NCI-H69 (cell line): ENCODE results near the gene WNT7B.
A peak's percentile ranks its signal among the peaks of the same experiment; 100 is the strongest.

Source experiments
- DNase-seq: peaks from one replicate; lab custom pipeline; 2025; lab: John Stamatoyannopoulos, UW

Gene WNT7B

DNA sequence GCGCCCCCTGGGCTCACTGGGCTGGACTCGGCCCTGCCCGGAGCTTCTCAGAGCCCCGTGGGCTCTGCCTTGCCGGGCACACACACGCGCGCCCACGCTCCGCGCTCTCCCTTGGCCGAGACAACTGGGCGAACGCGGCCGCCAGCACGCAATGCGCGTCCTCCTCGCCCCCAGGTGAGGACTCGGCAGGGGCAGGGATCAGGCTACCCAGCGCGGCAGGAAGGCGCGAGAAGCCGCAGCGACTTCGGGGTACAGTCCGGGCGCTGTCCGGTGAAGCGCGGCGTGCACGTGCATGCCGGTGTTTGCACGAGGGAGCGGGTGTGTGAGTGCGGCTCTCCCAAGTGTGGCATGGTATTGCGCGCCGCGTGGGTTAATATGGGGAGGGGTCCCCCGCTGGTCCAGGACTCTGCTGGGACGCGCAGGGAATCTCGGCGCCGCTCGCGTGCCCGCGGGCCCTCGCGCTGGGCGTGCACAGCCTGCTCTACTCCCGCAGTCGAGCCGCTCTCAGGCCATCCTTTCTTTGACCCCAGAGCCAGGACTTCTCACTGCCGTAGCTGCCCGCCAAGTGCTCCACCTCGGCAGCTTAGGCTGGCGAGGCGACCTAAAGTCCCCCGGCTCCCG is 5.4 kb downstream of the WNT7B start:
- DNase-seq, result no peak

DNA sequence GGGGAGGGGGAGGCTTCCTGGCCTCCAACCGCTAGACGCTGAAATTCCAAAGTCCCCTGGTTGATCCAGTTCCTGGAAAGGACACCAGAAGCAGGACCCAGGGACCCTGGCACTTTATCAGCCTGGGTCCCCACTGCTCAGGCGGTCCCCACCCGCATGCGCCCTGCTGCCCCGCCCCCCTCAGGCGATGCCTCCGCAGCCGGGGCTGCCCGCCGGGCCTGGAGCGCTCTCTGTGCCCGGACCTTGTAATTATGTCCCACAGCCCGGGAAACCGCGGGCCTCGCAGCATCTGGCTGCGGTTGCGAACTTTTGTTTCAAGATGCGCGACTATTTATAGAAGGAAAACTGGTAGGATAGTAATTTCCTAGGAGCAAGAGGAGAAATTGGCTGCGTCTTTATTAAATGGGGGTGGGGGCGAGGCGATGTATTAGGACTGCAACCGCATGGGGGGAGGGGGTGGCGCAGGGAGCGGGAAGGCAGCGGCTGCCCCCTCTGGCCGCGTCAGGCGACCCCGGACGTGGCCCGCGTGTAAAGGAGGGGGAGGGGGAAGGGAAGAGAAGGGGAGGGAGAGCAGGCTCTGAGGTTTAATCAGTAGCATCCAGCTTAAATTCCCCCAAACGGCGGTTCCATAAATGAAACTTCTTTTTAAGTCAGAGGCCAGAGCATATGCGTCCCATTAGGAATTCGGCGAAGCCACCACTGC is 6.1 kb downstream of the WNT7B start:
- DNase-seq, result peak; percentile 72

DNA sequence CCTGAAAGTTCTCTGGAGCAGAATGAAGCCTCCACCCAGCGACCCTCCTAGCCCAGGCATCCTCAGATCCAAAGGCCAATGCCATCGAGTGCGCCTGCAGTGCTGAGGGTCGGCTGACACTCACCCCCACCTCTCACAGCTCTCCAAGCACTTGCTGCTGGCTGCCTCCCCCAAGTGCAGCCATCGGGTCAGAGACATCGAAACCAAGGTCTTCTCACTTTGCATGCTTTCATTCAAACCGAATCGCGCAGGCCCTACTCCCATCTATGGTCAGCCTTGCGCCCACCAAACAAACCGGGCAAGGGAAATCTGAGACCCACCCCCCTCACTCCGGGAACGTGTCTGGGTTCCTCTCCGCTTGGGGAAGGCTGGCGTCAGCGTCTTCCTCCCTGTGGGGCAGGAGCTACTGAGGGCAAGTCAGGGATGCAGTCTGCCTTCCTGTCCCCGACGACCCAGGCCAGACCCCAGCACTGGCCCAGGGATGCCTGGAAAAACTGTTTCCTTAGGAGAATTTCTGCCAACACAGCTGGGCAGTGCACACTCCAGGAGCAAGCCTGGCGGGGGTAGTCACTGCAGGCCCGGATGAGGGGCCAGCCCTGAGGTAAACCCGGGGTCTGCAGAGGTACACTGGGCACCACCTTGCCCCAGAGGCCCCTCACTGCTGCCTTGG is 7.0 kb downstream of the WNT7B start:
- DNase-seq, result no peak

- no peak for DNase-seq
Observed at GRCh38 chr22:45969414-45969799, 7.6 kb downstream of the WNT7B start.

GRCh38 chr22:45968751-45969413 is 8.1 kb downstream of the WNT7B start:
- DNase-seq, result no peak

- no peak for DNase-seq
Observed at GRCh38 chr22:45968003-45968650, 8.8 kb downstream of the WNT7B start.

DNA sequence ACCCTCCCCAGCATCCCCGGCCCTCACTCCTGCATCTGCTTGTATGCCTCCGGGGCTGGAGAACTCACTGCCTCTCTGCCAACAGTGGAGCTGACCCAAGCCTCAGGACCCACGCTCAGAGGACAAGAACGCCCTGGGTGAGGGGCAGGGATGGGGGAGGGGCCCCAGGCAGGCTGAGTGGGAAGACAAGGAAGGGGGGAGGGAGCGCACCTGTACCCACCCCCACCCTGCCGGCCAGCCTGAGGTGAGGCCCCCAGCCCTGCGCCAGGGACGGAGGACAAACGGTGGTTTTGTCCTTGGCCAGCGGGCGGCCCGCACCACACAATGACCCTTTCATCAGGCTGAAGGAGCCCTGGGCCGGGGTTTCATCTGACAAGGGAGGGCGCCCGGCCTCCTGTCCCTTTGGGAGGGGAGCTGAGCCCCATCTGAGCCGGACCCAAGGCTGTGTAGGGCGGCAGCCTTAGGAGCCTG is 10.0 kb downstream of the WNT7B start:
- DNase-seq, result no peak

DNA sequence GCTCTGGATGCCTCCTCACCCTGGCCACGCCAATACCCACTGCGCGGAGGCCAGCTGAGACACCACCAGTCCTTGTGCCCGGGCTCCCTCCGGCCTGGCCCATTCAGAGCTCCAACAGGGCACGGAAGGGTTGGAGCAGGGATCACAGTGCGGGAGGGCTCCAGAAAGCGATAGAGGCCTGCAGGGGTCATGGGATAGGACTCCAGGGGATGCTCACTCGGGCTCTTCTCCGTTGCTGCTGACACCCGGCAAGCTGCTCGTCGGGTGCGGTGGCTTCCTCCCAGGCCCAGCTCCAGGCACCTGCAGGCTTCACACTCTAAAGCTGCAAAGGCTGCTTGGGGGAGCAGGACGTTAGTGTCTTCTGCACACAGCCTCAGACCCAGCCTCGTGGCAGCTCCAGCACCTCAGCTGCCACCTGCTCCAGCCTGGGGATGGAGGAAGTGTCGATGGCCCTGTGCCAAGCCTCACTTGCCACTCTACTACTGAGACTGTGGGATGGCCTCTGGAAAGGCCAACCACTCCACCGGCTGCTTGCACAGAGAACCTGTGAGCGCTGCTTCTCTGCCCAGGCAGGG is 10.6 kb downstream of the WNT7B start:
- peak; percentile 93 for DNase-seq

- no peak for DNase-seq
Observed at GRCh38 chr22:45965563-45965962, 11.4 kb downstream of the WNT7B start.

DNA sequence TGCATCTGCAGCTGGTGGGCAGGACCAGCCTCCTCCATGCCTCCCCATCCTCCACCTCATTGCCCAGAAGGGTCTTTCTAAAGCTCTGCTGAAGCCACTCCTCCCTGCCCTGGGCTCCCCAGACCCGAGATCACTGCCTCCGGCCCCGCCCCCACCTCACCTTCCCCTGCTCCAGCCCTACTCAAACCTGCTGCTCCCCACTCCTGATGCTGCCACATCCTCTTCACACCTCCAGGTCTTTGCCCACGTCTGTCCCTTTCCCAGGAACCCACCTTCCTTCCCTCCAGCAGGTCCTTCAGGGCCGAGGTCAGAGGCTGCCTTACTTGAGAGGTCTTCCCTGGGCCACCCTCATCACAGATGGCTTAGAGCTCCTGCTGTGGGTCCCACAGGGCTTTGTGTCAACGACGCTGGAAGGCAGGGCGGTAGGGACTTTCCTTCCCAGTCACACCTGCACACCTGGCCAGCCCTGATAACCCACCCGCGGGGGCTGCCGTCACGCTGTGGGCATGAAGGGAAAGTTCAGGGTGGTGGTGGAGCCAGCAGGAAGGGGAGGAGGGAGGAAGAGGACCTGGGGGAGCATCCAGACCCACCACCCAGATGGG is 11.9 kb downstream of the WNT7B start:
- peak; percentile 55 for DNase-seq

GRCh38 chr22:45964372-45964771 is 12.6 kb downstream of the WNT7B start:
- DNase-seq, result no peak

GRCh38 chr22:45963821-45964220 is 13.1 kb downstream of the WNT7B start:
- no peak for DNase-seq

- peak; percentile 57 for DNase-seq
Observed at GRCh38 chr22:45962756-45963324, 14.1 kb downstream of the WNT7B start.

GRCh38 chr22:45962434-45962718 is 14.6 kb downstream of the WNT7B start:
- DNase-seq, result no peak

- DNase-seq, result no peak
Observed at GRCh38 chr22:45961679-45962433, 15.1 kb downstream of the WNT7B start.

DNA sequence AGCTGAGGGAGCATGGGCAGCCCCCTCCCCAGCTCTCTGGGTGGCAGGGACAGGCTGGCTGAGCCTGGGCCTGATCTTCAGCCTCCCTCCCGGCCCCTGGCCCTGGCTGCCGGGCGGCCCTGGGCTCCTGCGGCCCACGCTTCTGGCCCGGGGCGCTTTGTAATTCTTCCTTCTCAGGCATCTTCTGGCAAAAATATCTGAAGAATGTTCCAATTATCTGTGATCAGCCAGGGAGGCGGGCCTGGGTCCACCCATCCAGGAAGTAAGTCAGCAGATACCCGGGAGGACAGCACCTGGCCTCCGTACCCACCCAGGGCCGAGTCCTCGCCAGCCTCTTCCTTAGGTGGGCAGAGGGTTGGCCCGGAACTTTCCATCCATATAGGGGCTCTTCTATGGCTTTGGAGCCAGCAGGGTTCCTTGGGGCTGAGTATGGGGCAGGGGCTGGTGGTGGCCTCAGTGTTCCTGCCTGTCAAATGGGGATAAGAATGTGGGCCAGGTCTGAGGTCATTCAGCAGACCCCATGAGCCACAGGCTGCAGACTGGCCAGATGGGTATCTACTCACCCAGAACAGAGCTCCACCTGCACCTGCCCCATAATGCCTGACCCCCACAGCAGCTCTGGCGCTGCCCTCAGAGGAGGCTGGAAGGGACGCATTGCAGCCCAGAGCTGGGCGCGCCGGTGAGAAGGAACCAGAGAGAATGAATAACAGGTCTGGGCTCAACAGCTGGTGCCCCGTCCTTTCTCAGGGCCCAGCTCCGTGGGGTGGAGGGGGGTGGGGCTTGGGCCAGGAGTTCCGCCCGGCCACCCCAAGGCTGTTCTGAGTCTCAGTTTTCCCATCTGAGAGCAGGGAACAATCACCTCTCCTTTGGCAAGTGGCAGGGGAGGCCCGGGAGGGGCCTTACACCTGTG is 16.2 kb downstream of the WNT7B start:
- DNase-seq, result no peak

DNA sequence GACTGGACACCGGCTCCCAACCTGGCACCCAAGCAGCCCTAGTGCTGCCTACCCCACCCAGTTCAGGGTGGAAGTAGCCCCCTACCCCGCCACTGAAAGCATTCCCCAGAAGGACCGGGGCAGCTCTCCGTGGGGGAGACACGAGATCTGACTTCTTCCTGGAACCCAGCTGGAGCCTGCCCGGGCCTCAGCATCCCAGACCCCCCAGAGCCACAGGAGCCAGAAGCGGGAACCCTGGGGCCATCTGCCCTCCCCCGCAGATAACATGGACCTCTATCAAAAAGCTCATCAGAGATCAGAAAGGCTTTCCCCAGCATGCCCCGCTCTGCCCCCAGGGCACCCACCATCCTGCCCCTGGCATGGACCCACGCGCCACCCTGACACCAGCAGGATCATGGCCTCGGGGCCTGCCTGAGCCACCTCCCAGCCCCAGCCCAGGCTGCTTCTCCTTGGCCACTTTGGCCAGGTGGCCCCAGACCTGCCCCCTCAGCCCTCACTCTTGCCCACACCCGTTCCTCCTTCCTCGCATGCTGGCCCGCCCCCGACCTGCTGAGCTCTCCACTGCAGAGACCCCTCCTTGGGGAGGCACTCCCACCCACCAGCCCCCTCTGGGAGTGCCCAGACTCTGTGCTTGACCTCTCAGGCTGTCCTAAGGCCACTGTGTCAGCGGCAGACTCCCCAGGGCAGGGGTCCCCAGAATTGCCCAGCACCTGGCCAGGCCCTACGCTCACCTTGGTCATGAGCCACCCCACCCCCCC is 17.1 kb downstream of the WNT7B start:
- no peak for DNase-seq

DNA sequence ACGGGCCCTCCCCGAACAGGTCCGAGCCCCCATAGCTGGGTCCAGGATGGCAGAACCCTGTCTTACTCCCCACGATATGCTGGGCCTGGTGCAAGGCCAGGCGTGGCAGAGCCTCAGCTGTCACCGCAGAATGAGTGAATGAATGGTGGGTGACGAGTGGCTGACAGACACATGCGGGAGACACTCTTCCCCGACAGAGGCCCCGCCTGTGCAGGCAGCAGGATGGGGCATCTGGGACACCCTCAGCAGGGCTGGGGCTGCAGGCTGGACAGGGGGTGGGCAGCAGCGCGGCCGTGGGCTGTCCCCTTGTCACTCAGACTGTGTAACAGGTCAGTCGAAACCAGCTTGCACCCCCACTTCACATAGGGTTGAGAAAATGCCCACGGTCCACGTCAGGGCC is 18.0 kb downstream of the WNT7B start:
- no peak for DNase-seq

DNA sequence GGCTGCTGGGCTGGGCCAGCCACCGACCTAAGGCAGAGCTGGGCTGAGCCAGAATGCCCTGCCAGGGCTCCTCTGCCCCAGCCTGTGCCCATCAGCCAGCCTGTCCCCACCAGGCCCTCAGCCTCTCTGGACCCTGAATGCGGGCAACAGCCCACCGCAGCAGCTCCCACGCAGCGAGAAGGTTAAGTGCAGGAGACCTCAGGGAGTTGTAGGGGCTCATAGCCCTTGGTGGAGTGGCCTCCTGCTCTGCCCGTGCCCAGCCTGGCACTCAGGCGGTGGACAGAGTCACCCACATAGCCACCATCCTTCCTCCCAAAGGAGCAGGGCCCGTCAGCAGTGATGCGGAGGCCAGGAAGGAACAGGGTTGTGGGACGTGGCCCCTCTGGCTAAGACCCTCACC is 19.1 kb downstream of the WNT7B start:
- no peak for DNase-seq
